CD4-positive, alpha-beta T cell treated with Interleukin-2 at 100 ng/mL for 4 hours (primary cell): ENCODE data around the gene SPEF1.
A peak's percentile ranks its signal among the peaks of the same experiment; 100 is the strongest.

Experiments used
- DNase-seq: peaks from one replicate; pipeline ENCODE4 v3.0.0-alpha.2; 2020; ENCODE audit warnings: low spot score

The SPEF1 gene

GRCh38 chr20:3766422-3767109, 14.7 kb downstream of the SPEF1 start:
- no peak for DNase-seq

DNA sequence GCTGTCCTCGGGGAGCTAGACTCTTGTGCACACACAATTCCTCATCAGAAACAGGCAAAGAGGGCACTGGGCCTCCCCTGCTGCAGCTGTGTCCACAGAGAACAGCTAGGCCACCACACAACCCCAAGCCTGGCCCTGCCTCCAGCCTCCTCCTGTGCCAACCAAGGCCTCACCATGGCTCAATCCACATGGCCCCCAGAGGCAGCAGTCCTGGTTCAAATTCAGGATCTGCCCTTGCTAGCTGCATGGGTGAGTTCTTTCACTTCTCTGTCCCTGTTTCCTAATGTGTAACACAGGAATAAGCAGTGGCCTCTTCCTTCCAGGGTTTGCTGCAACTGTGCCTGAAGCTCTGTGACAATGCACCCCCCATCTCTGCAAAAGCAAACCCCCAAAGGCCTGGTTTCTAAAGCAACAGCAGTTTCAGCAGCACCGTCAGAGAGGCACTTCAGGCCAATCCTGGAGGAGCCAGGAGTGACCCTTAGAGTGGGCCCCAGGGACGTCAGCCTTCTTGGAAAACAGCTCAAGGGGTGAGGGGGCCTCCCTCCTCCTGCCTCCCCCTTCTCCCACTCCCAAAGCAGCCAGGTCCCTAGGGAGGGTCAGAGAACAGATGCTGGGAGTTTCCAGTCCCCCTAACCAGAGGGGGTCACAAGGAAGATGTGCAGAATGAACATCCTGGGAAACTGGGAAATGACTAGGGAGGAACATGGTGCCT, 15.9 kb downstream of the SPEF1 start:
- DNase-seq, result no peak

DNA sequence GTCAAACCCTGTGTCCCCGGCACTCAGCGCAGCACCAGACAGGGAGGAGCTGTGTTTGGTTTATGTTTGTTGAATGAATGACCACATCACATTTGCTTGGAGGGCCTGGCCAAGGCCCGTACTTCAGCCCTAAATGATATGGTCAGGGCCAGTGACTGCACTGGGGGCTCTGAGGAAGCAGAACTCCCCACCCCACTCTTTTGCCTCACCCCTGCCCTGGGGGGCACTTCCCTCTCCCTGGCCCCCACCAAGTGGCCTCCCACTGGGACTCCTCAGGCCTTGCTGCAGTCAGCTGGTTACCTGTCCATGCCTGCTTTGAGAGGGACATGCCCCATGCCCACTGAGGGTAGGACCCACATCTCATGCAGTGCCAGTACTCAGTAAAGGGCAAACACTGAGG, 16.6 kb downstream of the SPEF1 start:
- DNase-seq, result no peak

- no peak for DNase-seq
Observed at GRCh38 chr20:3763671-3764601, 17.3 kb downstream of the SPEF1 start.

DNA sequence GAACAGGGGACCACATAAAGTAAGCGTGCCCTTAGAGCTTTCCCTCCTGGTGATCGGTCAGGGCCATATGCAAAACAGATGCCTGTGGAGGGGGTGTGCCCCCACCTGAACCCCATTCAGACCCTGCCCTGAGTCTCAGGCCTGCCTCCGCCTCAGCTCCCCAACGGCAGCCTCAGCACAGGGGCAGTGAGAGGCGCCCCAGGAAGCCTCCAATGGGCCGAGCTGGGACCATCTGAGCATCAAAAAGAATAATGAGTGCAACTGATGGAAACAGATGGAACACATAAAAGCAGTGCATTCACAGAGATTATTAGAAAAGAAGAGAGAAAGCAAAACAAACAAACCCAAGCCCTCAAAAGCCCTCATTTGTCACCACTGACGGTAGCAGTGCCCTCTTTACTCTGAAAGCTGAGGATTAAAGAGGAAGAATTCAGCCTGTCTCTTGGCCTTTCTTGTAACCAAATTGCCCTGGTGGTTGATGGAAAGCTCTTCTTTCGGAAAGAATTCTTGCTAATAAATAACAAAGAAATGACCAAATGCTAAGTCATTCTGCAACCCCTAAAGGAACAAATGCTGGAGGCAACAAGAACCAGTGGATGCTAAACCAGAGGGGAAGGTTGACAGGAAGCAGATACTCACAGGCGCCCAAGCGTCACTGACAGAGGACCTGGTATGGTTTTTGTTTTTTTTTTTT, 20.4 kb downstream of the SPEF1 start:
- no peak for DNase-seq

- DNase-seq, result no peak
Observed at GRCh38 chr20:3759884-3760283, 21.4 kb downstream of the SPEF1 start.

- no peak for DNase-seq
Observed at GRCh38 chr20:3759316-3759823, 21.9 kb downstream of the SPEF1 start.

DNA sequence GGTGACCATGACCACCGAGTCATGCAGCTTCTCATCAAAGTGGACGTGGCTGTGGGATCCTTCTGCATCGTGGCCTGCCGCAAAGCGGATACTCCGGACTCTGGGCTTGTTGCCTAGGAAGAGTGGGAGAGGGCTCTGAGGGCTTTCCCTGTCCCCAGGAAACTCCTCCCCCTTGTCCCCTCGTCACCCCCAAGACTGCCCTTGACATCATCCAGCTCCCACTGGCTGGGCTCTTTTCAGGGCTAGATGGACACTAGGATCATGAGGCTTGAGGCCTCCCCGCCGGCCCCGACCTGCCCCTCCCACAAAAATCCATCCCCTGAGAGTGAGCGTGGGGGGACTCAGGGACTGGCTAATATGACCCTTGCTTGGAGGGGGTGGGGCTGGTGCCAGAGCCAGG, 22.7 kb downstream of the SPEF1 start:
- no peak for DNase-seq

- DNase-seq, result no peak
Observed at GRCh38 chr20:3757268-3757667, 24.0 kb downstream of the SPEF1 start.

DNA sequence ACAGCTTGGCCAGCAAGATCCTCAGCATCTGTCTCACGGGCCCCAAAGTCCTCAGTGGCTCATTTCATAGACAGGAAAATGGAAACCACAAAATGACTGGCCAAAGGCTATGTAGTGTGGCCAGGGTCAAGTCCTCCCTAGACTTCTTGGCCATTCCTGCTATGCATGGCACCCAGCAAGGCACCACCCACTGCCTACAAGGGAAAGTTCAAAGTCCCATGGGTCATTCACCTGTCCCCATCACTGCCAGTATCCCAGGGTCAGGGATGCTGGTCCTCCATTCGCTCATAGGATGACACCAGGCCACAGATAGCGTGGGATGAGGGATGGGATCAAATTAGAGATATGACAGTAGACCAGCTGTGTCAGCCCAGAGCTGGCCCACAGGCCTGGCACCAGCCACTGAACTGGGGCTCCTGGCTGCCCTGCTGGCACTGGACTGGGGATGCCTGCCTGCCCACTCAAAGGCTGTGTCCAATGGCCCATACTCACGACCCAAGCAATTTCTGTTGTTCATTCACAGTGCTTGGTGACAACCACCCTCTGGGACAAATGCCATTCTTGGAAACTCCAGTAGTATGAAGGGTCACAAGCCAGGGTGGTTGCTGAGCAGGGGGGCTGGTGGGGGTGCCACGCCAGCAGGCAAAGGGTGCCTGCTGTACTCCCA, 25.3 kb downstream of the SPEF1 start:
- no peak for DNase-seq

DNA sequence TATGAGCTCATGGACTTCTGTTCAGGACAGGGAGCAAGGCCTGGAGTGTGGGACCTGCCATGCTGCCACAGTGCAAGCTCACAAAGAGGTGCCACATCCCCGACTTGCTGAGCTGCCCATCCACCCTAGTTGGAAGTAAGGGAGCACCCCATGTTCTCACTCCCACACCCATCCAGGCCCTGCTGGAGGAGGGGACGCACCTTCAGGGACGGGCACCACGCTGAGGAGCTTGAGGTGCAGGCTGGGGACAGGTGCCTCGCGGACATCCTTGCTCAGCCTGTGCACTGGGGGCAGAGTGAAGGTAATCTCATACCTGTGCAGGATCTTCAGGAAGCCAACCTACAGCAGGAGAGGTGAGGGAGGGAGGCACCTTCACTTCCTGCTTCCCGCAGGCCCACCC, 26.0 kb downstream of the SPEF1 start:
- DNase-seq, result no peak

DNA sequence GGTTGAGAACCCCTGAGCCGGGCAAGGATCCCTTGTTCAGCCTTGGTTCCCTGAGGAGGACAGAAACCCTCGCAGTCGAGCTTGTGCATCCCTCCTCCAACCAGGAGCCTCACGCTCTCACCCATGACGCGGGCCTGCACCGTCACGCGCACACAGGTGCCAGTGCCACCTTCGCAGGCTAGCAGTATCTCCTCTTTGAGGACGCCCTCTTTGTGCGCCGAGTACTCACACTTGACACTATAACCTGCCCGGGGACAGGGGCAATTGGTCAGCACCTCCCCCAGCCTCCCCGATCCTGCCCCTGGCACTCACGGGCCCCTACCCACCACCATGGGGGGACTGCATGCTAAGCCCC, 27.0 kb downstream of the SPEF1 start:
- no peak for DNase-seq

DNA sequence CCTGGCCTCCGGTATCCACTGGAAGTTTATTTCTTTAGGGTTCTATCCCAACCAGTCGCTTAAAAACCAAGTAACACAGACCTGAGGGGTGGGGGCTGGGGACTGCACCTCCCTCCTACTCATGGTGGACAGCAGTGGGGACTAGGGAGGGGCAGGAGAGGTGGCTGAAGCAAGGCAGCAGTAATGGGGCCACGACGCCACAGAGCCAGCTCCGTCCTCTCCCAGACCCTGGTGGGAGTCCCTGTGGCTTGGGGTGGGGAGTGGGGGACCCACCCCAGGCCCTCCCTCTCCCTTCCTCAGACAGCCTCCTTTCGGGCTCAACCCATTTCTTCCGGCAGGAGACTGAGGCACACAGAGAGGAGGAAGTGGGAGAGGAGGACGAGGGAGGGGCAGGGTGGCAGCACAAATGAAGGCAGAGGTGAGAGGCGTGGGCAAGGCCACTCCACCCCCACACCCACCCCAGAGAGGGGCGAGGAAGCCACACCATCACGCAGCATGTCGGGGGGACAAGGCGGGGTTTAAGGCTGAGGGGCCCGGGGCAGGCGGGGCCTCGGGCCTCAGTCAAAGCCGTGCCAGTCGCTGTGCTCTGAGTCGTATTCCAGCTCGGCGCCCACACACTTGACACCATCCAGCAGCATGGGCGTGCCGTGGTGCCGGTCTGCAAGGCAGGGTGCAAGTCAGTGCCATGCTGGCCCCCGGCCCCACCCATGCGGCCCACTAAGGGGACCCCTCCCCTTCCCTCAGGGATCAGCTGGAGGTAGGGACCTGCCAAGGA, 27.6 kb downstream of the SPEF1 start:
- DNase-seq, result no peak

GRCh38 chr20:3753098-3753497, 28.1 kb downstream of the SPEF1 start:
- DNase-seq, result peak; percentile 70

DNA sequence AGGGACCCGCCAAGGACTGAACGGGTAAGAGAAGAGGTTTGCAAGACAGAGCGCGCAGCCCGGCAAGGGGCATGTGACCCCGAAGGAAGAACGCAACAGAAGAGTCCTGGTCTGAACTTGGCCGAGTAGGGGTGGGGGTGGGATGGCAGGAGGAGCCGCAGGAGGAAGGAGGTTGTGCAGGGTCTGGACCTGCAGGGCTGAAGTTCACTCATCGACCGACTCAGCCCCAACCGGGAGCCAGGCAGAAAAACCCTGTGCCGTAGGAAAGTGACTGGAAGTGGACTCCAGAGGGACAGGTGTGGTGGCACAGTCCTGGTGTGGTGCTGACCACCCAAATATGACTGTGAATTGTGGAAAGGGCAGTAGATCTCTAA, 28.9 kb downstream of the SPEF1 start:
- no peak for DNase-seq

DNA sequence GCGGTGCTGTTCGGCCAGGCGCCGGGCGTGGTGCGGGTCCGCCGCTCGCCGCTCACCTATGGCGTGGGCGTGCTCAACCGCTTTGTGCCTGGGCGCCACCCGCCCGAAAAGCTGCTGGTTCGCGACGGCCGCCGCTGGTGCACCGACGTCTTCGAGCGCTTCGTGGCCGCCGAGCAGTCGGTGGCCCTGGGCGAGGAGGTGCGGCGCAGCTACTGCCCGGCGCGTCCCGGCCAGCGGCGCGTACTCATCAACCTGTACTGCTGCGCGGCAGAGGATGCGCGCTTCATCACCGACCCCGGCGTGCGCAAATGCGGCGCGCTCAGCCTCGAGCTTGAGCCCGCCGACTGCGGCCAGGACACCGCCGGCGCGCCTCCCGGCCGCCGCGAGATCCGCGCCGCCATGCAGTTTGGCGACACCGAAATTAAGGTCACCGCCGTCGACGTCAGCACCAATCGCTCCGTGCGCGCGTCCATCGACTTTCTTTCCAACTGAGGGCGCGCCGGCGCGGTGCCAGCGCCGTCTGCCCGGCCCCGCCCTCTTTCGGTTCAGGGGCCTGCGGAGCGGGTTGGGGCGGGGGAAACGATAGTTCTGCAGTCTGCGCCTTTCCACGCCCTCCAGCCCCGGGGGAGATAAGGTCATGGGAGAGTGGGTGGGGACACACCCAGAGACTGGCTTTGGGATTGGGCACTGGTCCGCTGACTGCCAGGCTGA, 29.4 kb downstream of the SPEF1 start:
- DNase-seq, result peak; percentile 53

DNA sequence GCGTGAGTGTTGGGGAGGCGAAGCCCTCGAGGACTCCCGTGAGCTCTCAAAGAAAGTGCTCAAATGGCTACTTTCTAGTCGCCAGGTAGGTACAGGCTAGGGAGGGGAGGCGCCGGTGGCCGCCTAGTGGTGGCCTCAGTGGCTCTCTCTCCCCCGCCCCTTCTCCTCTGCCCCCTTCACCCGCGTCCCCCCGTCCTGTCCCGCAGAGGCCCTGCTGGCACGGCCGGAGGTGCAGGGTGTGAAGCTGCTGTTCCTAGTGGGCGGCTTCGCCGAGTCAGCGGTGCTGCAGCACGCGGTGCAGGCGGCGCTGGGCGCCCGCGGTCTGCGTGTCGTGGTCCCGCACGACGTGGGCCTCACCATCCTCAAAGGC, 30.0 kb downstream of the SPEF1 start:
- DNase-seq, result no peak

DNA sequence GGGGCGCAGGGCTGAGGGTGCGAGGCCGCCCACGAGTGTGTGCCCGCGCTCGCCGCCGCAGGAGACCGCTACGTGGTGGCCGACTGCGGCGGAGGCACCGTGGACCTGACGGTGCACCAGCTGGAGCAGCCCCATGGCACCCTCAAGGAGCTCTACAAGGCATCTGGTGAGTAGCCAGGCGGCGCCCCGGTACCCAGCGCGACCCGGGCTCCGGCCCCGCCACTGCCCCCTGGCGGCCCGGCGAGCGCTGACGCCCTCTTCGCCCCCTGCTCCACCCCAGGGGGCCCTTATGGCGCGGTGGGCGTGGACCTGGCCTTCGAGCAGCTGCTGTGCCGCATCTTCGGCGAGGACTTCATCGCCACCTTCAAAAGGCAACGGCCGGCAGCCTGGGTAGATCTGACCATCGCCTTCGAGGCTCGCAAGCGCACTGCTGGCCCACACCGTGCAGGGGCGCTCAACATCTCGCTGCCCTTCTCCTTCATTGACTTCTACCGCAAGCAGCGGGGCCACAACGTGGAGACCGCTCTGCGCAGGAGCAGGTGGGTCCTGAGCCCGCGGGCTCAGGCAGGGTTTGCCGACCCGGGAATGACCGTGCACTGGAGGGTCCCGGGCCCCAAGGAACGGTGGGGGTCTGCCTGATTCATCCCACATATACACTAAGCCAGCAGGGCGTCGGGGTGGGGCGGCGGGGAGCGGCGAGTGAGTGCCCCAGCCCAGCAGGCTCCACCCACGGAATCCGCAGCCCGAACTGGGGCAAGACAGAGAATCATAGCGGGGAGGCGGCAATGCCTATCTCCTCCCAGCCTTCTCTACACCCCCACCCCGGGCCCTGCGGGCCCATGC, 31.3 kb downstream of the SPEF1 start:
- DNase-seq, result no peak

- no peak for DNase-seq
Observed at GRCh38 chr20:3749087-3749688, 32.1 kb downstream of the SPEF1 start.
